Measurements from ENCODE around the gene CDH23. TPM values are rescaled to one million over a fixed set of nuclear protein-coding genes. Genes with fewer than 3 reads are reported as not detected.

Gene CDH23
- total RNA-seq, 1 donor from 2014 or later = 4.5 TPM

- no peak for TF ChIP-seq CTCF (IDR thresholded peaks at IDR 0.05; ENCODE audit: borderline replicate concordance)
- intact Hi-C loops (cut with micrococcal nuclease) = no loop called here
- Histone ChIP-seq H3K36me3 (no peaks in the 10 kb centered on the region), H3K27ac (replicated peaks) (no peak overlapping the region), H3K27me3 (ENCODE audit: low read depth) (no peaks in the 10 kb centered on the region), H3K4me3 (no peak overlapping the region), H3K9me3 (replicated peaks) (no peaks in the 10 kb centered on the region), H3K4me1 (peaks cover 13% of the 10 kb centered on the region)
- DNase-seq = no peak
Measured at GRCh38 chr10:71631007-71631861, 234.5 kb downstream of the CDH23 start.

- H3K9me3 ChIP-seq (replicated peaks) = no peaks in the 10 kb centered on the region
- no peak overlapping the region for H3K27ac ChIP-seq (replicated peaks)
- H3K4me3 ChIP-seq = no peak overlapping the region
- peaks cover 13% of the 10 kb centered on the region for H3K4me1 ChIP-seq
- intact Hi-C loops (cut with micrococcal nuclease) = no loop called here
- TF ChIP-seq CTCF (IDR thresholded peaks at IDR 0.05; ENCODE audit: borderline replicate concordance) = no peak
- no peaks in the 10 kb centered on the region for H3K27me3 ChIP-seq (ENCODE audit: low read depth)
- H3K36me3 ChIP-seq = no peaks in the 10 kb centered on the region
- DNase-seq = no peak
Measured at GRCh38 chr10:71632200-71632820, 235.6 kb downstream of the CDH23 start.

GRCh38 chr10:71632896-71633600, 236.3 kb downstream of the CDH23 start:
- TF ChIP-seq CTCF (IDR thresholded peaks at IDR 0.05; ENCODE audit: borderline replicate concordance) = no peak
- no peaks in the 10 kb centered on the region for H3K27me3 ChIP-seq (ENCODE audit: low read depth)
- no peak for DNase-seq
- H3K4me1 ChIP-seq = peaks cover 13% of the 10 kb centered on the region
- no peak overlapping the region for H3K4me3 ChIP-seq
- no peak overlapping the region for H3K27ac ChIP-seq (replicated peaks)
- intact Hi-C loops (cut with micrococcal nuclease) = no loop called here
- H3K9me3 ChIP-seq (replicated peaks) = no peaks in the 10 kb centered on the region
- no peaks in the 10 kb centered on the region for H3K36me3 ChIP-seq

GRCh38 chr10:71633920-71634319, 237.2 kb downstream of the CDH23 start:
- intact Hi-C loops (cut with micrococcal nuclease) = no loop called here
- H3K4me3 ChIP-seq = no peak overlapping the region
- H3K4me1 ChIP-seq = peaks cover 19% of the 10 kb centered on the region
- no peak for TF ChIP-seq CTCF (IDR thresholded peaks at IDR 0.05; ENCODE audit: borderline replicate concordance)
- no peaks in the 10 kb centered on the region for H3K36me3 ChIP-seq
- no peaks in the 10 kb centered on the region for H3K27me3 ChIP-seq (ENCODE audit: low read depth)
- H3K9me3 ChIP-seq (replicated peaks) = no peaks in the 10 kb centered on the region
- no peak for DNase-seq
- no peak overlapping the region for H3K27ac ChIP-seq (replicated peaks)

GRCh38 chr10:71634531-71635164, 237.9 kb downstream of the CDH23 start:
- no peaks in the 10 kb centered on the region for H3K27me3 ChIP-seq (ENCODE audit: low read depth)
- no peak for TF ChIP-seq CTCF (IDR thresholded peaks at IDR 0.05; ENCODE audit: borderline replicate concordance)
- H3K36me3 ChIP-seq = no peaks in the 10 kb centered on the region
- DNase-seq = peak; percentile 68
- H3K4me1 ChIP-seq = peaks cover 20% of the 10 kb centered on the region
- no peak overlapping the region for H3K4me3 ChIP-seq
- H3K27ac ChIP-seq (replicated peaks) = no peak overlapping the region
- no peaks in the 10 kb centered on the region for H3K9me3 ChIP-seq (replicated peaks)
- intact Hi-C loops (cut with micrococcal nuclease) = no loop called here
